K562 (cell line): ENCODE results near the gene ALG14. TPM values are rescaled to one million over a fixed set of nuclear protein-coding genes. Genes with fewer than 3 reads are reported as not detected.
A peak's percentile ranks its signal among the peaks of the same experiment; 100 is the strongest.

ENCODE experiments used
- BDP1 ChIP-seq: IDR thresholded peaks from 3 replicates; pipeline ENCODE4 v1.6.1; 2011; ENCODE audit not compliant: insufficient read length, insufficient read depth
- CAMTA2 ChIP-seq: fragments of 250-450 bp; sonication (Bioruptor Pico); conservative IDR thresholded peaks from 2 replicates; pipeline ENCODE4 v1.5.1; 2022
- CHCHD3 ChIP-seq: fragments of 250-450 bp; sonication (Bioruptor Pico); IDR thresholded peaks from 2 replicates; pipeline ENCODE4 v2.1.2; 2022; ENCODE audit warnings: mild to moderate bottlenecking
- DLX4 ChIP-seq: fragments of 250-450 bp; sonication (Bioruptor Pico); IDR thresholded peaks from 2 replicates; pipeline ENCODE4 v1.6.1; 2021; ENCODE audit warnings: mild to moderate bottlenecking
- FOS ChIP-seq: IDR thresholded peaks from 3 replicates; pipeline ENCODE4 v1.6.1; 2011; ENCODE audit not compliant: insufficient read length; ENCODE audit errors: extremely low read depth
- FOSL1 ChIP-seq: fragments of 200-800 bp; sonication (Bioruptor generic); conservative IDR thresholded peaks from 2 replicates; pipeline ENCODE4 v1.6.1; 2016; ENCODE audit warnings: missing genetic modification characterization, missing compliant biosample characterization
- GATAD2A ChIP-seq: fragments of 450-650 bp; IDR thresholded peaks from 2 replicates; pipeline ENCODE4 v1.6.1; 2017
- MAFF ChIP-seq: IDR thresholded peaks from 2 replicates; pipeline ENCODE4 v1.6.1; 2012; ENCODE audit warnings: low read length, improper control_type of control experiment
- MED1 ChIP-seq: sonication (generic); formaldehyde crosslinking; IDR thresholded peaks from 2 replicates; pipeline ENCODE4 v1.8.1; 2023; ENCODE audit warnings: missing genetic modification reagents, borderline replicate concordance
- NEUROD1 ChIP-seq: fragments of 150-350 bp; IDR thresholded peaks from 2 replicates; pipeline ENCODE4 v1.6.1; 2014; ENCODE audit warnings: borderline replicate concordance, low read length, low read depth; ENCODE audit not compliant: partially characterized antibody
- NFE2L1 ChIP-seq: fragments of 450-650 bp; IDR thresholded peaks from 2 replicates; pipeline ENCODE4 v1.6.1; 2016; ENCODE audit warnings: missing genetic modification characterization, low read depth, mild to moderate bottlenecking, missing compliant biosample characterization, moderate library complexity, borderline replicate concordance
- NR2F6 ChIP-seq: fragments of 450-650 bp; formaldehyde crosslinking; IDR thresholded peaks from 2 replicates; pipeline ENCODE4 v1.4.0; 2020; ENCODE audit warnings: mild to moderate bottlenecking
- NRF1 ChIP-seq, 2 experiments: fragments of 450-650 bp; IDR thresholded peaks in 1 of 2; conservative IDR thresholded peaks in 1 of 2; 2 replicates each; pipeline ENCODE4 v1.6.1; 2014; ENCODE audit warnings: mild to moderate bottlenecking in 2 of 2
- PCBP1 ChIP-seq: fragments of 200-400 bp; formaldehyde crosslinking; IDR thresholded peaks from 2 replicates; pipeline ENCODE4 v1.6.1; 2018; ENCODE audit warnings: mild to moderate bottlenecking, low read depth, low read length; ENCODE audit not compliant: poor library complexity, severe bottlenecking
- PHF20 ChIP-seq: fragments of 450-650 bp; IDR thresholded peaks from 2 replicates; pipeline ENCODE4 v1.6.1; 2018; ENCODE audit not compliant: partially characterized antibody
- POLR2A ChIP-seq: fragments of 450-650 bp; conservative IDR thresholded peaks from 2 replicates; pipeline ENCODE4 v1.6.1; 2016
- POLR2G ChIP-seq: fragments of 200-400 bp; formaldehyde crosslinking; IDR thresholded peaks from 2 replicates; pipeline ENCODE4 v1.6.1; 2017; ENCODE audit warnings: low read depth, mild to moderate bottlenecking, antibody characterized with exemption, low read length, moderate library complexity
- USF1 ChIP-seq: sonication (generic); formaldehyde crosslinking; IDR thresholded peaks from 2 replicates; pipeline ENCODE4 v1.9.0; 2022; ENCODE audit warnings: mild to moderate bottlenecking, missing genetic modification reagents
- XRCC4 ChIP-seq: IDR thresholded peaks from one replicate; pipeline ENCODE4 v1.6.1; 2011; ENCODE audit not compliant: insufficient read depth, insufficient read length; ENCODE audit errors: extremely low read depth
- ZBTB2 ChIP-seq: fragments of 450-650 bp; IDR thresholded peaks from 2 replicates; pipeline ENCODE4 v1.6.1; 2016; ENCODE audit warnings: antibody characterized with exemption
- polyA plus RNA-seq, 8 experiments: library from polyadenylated mRNA; depleted of rRNA in 4 of 8; stranded (reverse) in 5 of 8; unstranded in 3 of 8; fragments of >200 nt; fragmentation: Nextera tagmentation in 2 of 8; fragmentation: Illumina TruSeq in 1 of 8; extraction: Ambion mirVana in 2 of 8; extraction: Trizol in 1 of 8; gene quantifications; 2 replicates each; pipeline versions ENCODE4 v1.2.1 to v1.2.3, GENCODE V29; 2011 to 2014; ENCODE audit warnings: inconsistent platforms in 1 of 8, missing spikeins in 1 of 8
- total RNA-seq, 7 experiments: library from RNA; depleted of rRNA in 6 of 7; stranded (reverse); fragments of >200 nt in 6 of 7; fragmentation: Illumina TruSeq in 2 of 7; extraction: Trizol in 2 of 7; gene quantifications; 2 replicates each; pipeline versions ENCODE4 v1.2.1 to v1.2.3, GENCODE V29; 2011 to 2021; ENCODE audit warnings: low replicate concordance in 1 of 7
- TF ChIP-seq, protein P1 (sequence below): fragments of 150-350 bp; IDR thresholded peaks from 2 replicates; pipeline ENCODE4 v1.6.1; 2014; ENCODE audit warnings: low read depth, mild to moderate bottlenecking, low read length, borderline replicate concordance
- TF ChIP-seq, protein P2 (sequence below): fragments of 450-650 bp; IDR thresholded peaks from 2 replicates; pipeline ENCODE4 v1.6.1; 2014; ENCODE audit warnings: low read depth, mild to moderate bottlenecking, moderate library complexity, borderline replicate concordance

The ALG14 gene
- total and polyA plus RNA-seq, 9 of the 15 experiments (the other 6 are each of a cell fraction or from before 2014, with no cell fraction given), result 2.8 to 16.2 (median 4.9) TPM

- no peak for TF ChIP-seq ZBTB2
- no peak for TF ChIP-seq CHCHD3 (CRISPR knock-in tag)
- TF ChIP-seq BDP1, result no peak
- TF ChIP-seq, protein P1, sequence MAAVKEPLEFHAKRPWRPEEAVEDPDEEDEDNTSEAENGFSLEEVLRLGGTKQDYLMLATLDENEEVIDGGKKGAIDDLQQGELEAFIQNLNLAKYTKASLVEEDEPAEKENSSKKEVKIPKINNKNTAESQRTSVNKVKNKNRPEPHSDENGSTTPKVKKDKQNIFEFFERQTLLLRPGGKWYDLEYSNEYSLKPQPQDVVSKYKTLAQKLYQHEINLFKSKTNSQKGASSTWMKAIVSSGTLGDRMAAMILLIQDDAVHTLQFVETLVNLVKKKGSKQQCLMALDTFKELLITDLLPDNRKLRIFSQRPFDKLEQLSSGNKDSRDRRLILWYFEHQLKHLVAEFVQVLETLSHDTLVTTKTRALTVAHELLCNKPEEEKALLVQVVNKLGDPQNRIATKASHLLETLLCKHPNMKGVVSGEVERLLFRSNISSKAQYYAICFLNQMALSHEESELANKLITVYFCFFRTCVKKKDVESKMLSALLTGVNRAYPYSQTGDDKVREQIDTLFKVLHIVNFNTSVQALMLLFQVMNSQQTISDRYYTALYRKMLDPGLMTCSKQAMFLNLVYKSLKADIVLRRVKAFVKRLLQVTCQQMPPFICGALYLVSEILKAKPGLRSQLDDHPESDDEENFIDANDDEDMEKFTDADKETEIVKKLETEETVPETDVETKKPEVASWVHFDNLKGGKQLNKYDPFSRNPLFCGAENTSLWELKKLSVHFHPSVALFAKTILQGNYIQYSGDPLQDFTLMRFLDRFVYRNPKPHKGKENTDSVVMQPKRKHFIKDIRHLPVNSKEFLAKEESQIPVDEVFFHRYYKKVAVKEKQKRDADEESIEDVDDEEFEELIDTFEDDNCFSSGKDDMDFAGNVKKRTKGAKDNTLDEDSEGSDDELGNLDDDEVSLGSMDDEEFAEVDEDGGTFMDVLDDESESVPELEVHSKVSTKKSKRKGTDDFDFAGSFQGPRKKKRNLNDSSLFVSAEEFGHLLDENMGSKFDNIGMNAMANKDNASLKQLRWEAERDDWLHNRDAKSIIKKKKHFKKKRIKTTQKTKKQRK, result no peak
- TF ChIP-seq POLR2G, result no peak
- no peak for TF ChIP-seq XRCC4
- TF ChIP-seq GATAD2A, result no peak
- no peak for TF ChIP-seq PCBP1
- TF ChIP-seq POLR2A, result no peak
- no peak for TF ChIP-seq NR2F6
- no peak for TF ChIP-seq FOSL1
- no peak for TF ChIP-seq NRF1 (conservative IDR thresholded peaks at IDR 0.05 in 1 of 2, IDR thresholded peaks at IDR 0.05 in 1 of 2)
- TF ChIP-seq MED1 (CRISPR knock-in tag), result no peak
- TF ChIP-seq, protein P2, sequence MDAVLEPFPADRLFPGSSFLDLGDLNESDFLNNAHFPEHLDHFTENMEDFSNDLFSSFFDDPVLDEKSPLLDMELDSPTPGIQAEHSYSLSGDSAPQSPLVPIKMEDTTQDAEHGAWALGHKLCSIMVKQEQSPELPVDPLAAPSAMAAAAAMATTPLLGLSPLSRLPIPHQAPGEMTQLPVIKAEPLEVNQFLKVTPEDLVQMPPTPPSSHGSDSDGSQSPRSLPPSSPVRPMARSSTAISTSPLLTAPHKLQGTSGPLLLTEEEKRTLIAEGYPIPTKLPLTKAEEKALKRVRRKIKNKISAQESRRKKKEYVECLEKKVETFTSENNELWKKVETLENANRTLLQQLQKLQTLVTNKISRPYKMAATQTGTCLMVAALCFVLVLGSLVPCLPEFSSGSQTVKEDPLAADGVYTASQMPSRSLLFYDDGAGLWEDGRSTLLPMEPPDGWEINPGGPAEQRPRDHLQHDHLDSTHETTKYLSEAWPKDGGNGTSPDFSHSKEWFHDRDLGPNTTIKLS, result peak; percentile 62; the same call in 1 of the 2 replicates
- no peak for TF ChIP-seq NFE2L1 (tag)
- no peak for TF ChIP-seq FOS
- TF ChIP-seq PHF20, result no peak
- TF ChIP-seq CAMTA2 (CRISPR knock-in tag), result no peak
- peak; percentile 48 for TF ChIP-seq NEUROD1
- no peak for TF ChIP-seq MAFF
- no peak for TF ChIP-seq USF1 (CRISPR knock-in tag)
- TF ChIP-seq DLX4 (CRISPR knock-in tag), result no peak
These were observed 43.9 kb upstream of the ALG14 start (continued) for GRCh38 chr1:95116580-95117206.
